Neutrophil (primary cell): ENCODE results near the gene RABL3.

Experiments
- H3K27ac ChIP-seq: fragments of 200-600 bp; sonication (generic); 2 replicates; pipeline ENCODE4 v1.5.1; 2016; ENCODE audit warnings: mild to moderate bottlenecking, moderate library complexity
- H3K27me3 ChIP-seq: fragments of 200-600 bp; sonication (generic); 2 replicates; pipeline ENCODE4 v1.6.0; 2016; ENCODE audit warnings: mild to moderate bottlenecking
- H3K36me3 ChIP-seq: fragments of 200-600 bp; sonication (generic); 2 replicates; pipeline ENCODE4 v1.5.1; 2017
- H3K4me1 ChIP-seq, 2 experiments: fragments of 200-600 bp in 1 of 2; sonication (generic) in 1 of 2; 1 replicate in 1 of 2; 2 replicates in 1 of 2; pipeline versions ENCODE4 v1.5.1 to v1.6.1; 2013 to 2016; ENCODE audit warnings: low read depth in 1 of 2, low read length in 1 of 2, mild to moderate bottlenecking in 1 of 2, moderate library complexity in 1 of 2; ENCODE audit not compliant: control insufficient read depth in 1 of 2, insufficient read depth in 1 of 2
- H3K4me3 ChIP-seq, 2 experiments: fragments of 200-600 bp in 1 of 2; sonication (generic) in 1 of 2; 1 replicate in 1 of 2; 2 replicates in 1 of 2; pipeline ENCODE4 v1.5.1; 2013 to 2016; ENCODE audit warnings: low read depth in 1 of 2, low read length in 1 of 2, mild to moderate bottlenecking in 1 of 2, moderate library complexity in 1 of 2
- H3K9me3 ChIP-seq: fragments of 200-600 bp; sonication (generic); 2 replicates; pipeline ENCODE4 v1.5.1; 2016
- TF ChIP-seq, protein P1 (sequence below): fragments of 200-600 bp; sonication (generic); IDR thresholded peaks from 2 replicates; pipeline ENCODE4 v1.5.1; 2016; ENCODE audit warnings: antibody characterized with exemption

RABL3 gene

GRCh38 chr3:120756061-120756460 lies 13.7 kb upstream of the RABL3 start:
- Histone ChIP-seq H3K4me1 (no peaks in the 10 kb centered on the region), H3K27me3 (no peaks in the 10 kb centered on the region), H3K27ac (no peak overlapping the region), H3K36me3 (peaks cover 10% of the 10 kb centered on the region), H3K9me3 (no peaks in the 10 kb centered on the region), H3K4me3 (no peak overlapping the region)
- TF ChIP-seq, protein P1, sequence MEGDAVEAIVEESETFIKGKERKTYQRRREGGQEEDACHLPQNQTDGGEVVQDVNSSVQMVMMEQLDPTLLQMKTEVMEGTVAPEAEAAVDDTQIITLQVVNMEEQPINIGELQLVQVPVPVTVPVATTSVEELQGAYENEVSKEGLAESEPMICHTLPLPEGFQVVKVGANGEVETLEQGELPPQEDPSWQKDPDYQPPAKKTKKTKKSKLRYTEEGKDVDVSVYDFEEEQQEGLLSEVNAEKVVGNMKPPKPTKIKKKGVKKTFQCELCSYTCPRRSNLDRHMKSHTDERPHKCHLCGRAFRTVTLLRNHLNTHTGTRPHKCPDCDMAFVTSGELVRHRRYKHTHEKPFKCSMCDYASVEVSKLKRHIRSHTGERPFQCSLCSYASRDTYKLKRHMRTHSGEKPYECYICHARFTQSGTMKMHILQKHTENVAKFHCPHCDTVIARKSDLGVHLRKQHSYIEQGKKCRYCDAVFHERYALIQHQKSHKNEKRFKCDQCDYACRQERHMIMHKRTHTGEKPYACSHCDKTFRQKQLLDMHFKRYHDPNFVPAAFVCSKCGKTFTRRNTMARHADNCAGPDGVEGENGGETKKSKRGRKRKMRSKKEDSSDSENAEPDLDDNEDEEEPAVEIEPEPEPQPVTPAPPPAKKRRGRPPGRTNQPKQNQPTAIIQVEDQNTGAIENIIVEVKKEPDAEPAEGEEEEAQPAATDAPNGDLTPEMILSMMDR: no peak

DNA sequence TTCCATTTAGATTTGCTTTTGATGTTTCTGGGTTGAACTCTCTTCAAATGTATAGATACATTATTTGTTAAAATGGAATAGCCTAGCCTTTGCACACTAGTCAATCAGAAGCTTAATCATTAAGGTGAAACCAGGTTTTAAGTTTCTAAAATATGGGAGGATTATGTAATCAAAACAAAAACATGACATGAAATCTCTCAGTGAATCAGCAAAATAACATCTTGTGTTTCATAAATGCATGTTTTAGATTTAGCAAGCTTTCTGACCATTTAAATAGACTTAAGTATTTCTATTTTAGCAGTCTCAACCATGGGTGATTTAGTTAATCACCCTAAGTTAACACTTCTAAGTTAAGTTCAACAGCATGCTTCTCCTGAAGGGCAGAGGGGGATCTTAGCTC lies 11.5 kb upstream of the RABL3 start:
- H3K4me3 ChIP-seq: no peak overlapping the region
- H3K27ac ChIP-seq: no peak overlapping the region
- no peaks in the 10 kb centered on the region for H3K27me3 ChIP-seq
- TF ChIP-seq, protein P1: no peak
- H3K9me3 ChIP-seq: no peaks in the 10 kb centered on the region
- no peaks in the 10 kb centered on the region for H3K4me1 ChIP-seq
- H3K36me3 ChIP-seq: peaks cover 17% of the 10 kb centered on the region

- no peak overlapping the region for H3K27ac ChIP-seq
- H3K36me3 ChIP-seq: peaks cover 17% of the 10 kb centered on the region
- no peaks in the 10 kb centered on the region for H3K27me3 ChIP-seq
- H3K4me3 ChIP-seq: no peak overlapping the region
- TF ChIP-seq, protein P1: no peak
- no peaks in the 10 kb centered on the region for H3K9me3 ChIP-seq
- no peaks in the 10 kb centered on the region for H3K4me1 ChIP-seq
Measured at GRCh38 chr3:120752865-120753264, 10.5 kb upstream of the RABL3 start.

- H3K27ac ChIP-seq: no peak overlapping the region
- TF ChIP-seq, protein P1: no peak
- no peaks in the 10 kb centered on the region for H3K9me3 ChIP-seq
Measured at GRCh38 chr3:120752230-120752629, 9.9 kb upstream of the RABL3 start.

DNA sequence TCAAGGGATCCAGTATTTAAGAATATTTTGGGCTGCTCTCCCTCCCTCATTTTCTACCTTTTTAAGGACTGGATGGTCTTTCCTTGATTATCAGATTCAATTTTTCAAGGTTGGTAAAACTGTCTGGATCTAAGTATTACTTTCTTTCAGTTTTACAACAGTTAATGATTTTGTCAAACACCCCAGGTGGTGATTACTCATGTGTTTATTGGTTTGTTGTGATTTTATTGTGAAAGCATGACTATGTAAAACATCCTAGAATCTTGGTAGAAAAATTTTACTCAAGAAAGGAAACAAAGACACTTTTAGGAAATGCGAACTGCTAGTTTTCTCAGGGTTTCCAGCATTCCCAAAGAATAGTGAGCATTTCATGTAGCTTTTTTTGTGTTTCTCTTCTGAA lies 7.5 kb upstream of the RABL3 start:
- no peaks in the 10 kb centered on the region for H3K9me3 ChIP-seq
- H3K4me3 ChIP-seq: no peak overlapping the region
- H3K27ac ChIP-seq: no peak overlapping the region
- peaks cover 17% of the 10 kb centered on the region for H3K36me3 ChIP-seq
- TF ChIP-seq, protein P1: no peak
- H3K27me3 ChIP-seq: no peaks in the 10 kb centered on the region
- no peaks in the 10 kb centered on the region for H3K4me1 ChIP-seq

More at GRCh38 chr3:120752230-120752629, 9.9 kb upstream of the RABL3 start:
- Histone ChIP-seq H3K4me3 (no peak overlapping the region), H3K36me3 (peaks cover 17% of the 10 kb centered on the region), H3K4me1 (no peaks in the 10 kb centered on the region), H3K27me3 (no peaks in the 10 kb centered on the region)

DNA sequence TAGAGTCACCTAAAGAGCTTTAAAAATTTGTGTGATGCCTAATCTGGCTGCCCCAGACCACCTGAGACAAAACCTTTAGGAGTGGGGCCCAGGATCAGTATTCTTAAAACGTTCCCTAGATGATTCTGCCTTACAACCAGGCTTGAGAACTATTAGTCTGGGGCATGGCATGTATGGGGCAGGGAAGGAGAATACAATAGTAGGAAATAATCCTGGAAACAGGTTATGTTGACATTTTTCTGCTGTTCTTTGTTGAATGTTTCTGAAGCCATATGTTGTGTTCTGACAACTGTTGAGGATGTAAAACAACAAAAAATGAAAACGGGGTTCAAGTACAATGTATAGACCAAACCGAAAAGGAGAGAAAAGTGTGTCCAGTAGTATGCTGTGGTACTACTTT lies 3.1 kb upstream of the RABL3 start:
- no peak overlapping the region for H3K27ac ChIP-seq
- no peaks in the 10 kb centered on the region for H3K9me3 ChIP-seq
- peaks cover 1% of the 10 kb centered on the region for H3K36me3 ChIP-seq
- TF ChIP-seq, protein P1: no peak
- no peak overlapping the region for H3K4me3 ChIP-seq
- peaks cover 18 to 23% of the 10 kb centered on the region in 2 experiments for H3K4me1 ChIP-seq
- H3K27me3 ChIP-seq: no peaks in the 10 kb centered on the region
